Heart left ventricle (tissue), 13 donors: ENCODE data around the gene ZNF664.

Experiments
- POLR2A ChIP-seq, 2 donors: fragments of 450-650 bp; IDR thresholded peaks; one replicate each; pipeline ENCODE4 v1.6.1; 2017; ENCODE audit warnings: antibody characterized with exemption in 2 of 2, mild to moderate bottlenecking in 2 of 2, moderate library complexity in 2 of 2
- TF ChIP-seq, protein P1 (sequence below), 12 donors: fragments of 200-600 bp; sonication (generic) in 4 of 12; IDR thresholded peaks; one replicate each; pipeline versions ENCODE4 v1.5.0 to v1.8.0; 2018 to 2022; ENCODE audit warnings: antibody characterized with exemption in 12 of 12, mild to moderate bottlenecking in 5 of 12
- donor health status: ischemic (EF 13 %, LVEDD 7.1; RV severe dilation, severe dysfunction).
- donor health status: DM: no; HTN: yes; CAD: no.
- donor health status: DM: no; HTN: no; CAD: no.
- donor health status: ischemic (EF 25% LVEDD 6.9; RV normal size, moderate dysfunction).
- donor health status: ischemic (EF 25% LVEDD 5.7; RV mildly dilated, moderate dysfunction).
- donor health status: ischemic (EF 35%, LVEDD 5.7; RV mildly dilated, moderate dysfunction).
- donor health status: nonischemic (EF 11% LVEDD 7.7; RV severe dilation, severe dysfunction).
- donor health status: DM: yes; HTN: yes; CAD: no.
- donor health status: PGD.
- donor health status: ischemic (EF 29% LVEDD 5.4; RV normal size, mild dysfunction).
- donor health status: nonischemic (EF 23%, LVEDD 6.1; RV moderate dilation, normal function).

DNA sequence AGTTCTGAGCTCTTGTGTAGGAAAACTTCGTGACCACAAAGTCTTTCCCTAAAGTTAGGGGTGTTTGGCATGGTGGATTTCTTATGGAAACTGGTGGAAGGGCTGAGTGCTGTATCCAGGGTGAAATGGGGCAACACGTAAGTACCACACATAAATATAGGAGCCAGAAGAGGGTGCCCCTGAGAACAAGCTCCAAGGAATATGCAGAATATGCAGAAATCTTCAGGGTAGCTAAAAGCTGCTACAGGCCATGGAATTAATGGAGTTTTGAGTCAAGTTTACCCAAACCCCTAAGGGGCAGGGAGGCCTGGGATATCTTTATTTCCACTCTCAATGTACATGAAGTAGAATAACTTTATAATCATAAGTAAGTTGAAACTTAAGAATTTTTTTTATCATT lies 44.0 kb downstream of the ZNF664 start:
- TF ChIP-seq, protein P1, sequence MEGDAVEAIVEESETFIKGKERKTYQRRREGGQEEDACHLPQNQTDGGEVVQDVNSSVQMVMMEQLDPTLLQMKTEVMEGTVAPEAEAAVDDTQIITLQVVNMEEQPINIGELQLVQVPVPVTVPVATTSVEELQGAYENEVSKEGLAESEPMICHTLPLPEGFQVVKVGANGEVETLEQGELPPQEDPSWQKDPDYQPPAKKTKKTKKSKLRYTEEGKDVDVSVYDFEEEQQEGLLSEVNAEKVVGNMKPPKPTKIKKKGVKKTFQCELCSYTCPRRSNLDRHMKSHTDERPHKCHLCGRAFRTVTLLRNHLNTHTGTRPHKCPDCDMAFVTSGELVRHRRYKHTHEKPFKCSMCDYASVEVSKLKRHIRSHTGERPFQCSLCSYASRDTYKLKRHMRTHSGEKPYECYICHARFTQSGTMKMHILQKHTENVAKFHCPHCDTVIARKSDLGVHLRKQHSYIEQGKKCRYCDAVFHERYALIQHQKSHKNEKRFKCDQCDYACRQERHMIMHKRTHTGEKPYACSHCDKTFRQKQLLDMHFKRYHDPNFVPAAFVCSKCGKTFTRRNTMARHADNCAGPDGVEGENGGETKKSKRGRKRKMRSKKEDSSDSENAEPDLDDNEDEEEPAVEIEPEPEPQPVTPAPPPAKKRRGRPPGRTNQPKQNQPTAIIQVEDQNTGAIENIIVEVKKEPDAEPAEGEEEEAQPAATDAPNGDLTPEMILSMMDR (IDR thresholded peaks at IDR 0.05) = no peak
- TF ChIP-seq POLR2A (IDR thresholded peaks at IDR 0.05) = no peak
